Measurements from ENCODE around the gene ANAPC16.
A peak's percentile ranks its signal among the peaks of the same experiment; 100 is the strongest.

ANAPC16 gene

DNA sequence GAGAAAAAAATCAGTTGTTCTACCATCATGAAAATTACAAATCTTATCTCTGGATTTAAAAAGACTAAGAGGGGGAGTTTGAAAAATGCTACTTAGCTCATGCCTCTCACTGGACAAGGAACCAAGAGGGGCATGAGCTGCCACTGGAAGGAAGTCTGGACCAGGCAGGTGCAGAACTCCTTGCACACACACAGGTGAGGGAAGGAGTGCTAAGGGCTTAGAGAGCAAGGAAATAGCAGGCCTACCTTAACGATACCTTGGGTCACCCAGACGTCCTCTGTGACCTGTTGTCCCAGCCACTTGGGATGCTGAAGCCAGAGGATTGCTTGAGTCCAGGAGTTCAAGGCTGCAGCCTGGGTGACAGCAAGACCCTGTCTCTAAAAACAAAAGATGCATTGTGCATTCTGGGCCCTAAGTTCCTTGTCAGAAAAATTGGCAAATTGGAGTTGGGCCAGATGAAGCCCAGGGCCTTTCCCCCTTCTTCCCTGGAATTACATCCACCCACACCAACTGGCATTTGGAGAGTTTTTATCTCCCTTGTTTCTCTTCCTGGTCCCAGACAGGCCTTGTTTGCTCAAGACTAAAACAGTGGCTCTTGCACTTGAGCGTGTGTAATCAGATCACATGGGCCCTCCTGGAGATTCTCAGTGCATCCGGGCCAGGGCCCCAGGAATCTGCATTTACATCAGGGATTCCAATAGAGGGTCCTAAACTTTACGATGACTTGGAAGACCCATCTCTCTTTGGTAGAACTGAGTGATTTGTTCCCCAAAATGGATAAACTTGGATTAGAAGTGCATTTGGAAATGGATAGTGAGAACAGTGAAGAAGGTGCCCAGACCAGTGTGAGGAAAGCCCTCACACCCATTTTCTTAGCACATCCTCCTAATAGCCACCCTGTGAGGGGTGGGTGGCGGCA lies 60.9 kb downstream of the ANAPC16 start:
- peak overlapping the region; percentile 2 for H3K23ac ChIP-seq (ENCODE audit: low read depth, low read length, poor library complexity)
- peak overlapping the region in 1 of 2 donors; percentile 93 for H3K4me3 ChIP-seq (ENCODE audit: low read length in 2 of 2)
- H2BK120ac ChIP-seq (ENCODE audit: low read depth, low read length): no peak overlapping the region
- H3K4me1 ChIP-seq (ENCODE audit: control insufficient read depth in 2 of 2, insufficient read depth in 1 of 2, low read depth in 1 of 2, low read length in 2 of 2): peaks cover 19 to 34% of the 10 kb centered on the region in 2 donors
- no CpG with 5 or more reads among the region's 6 CpGs for WGBS, 2 donors (ENCODE audit: extremely low coverage in 2 of 2, insufficient read length in 2 of 2, insufficient replicate concordance in 1 of 2)
- no peak overlapping the region for H3K9ac ChIP-seq (ENCODE audit: low read depth, low read length, poor library complexity)
- H2BK15ac ChIP-seq (ENCODE audit: low read length): no peak overlapping the region
- H4K8ac ChIP-seq (ENCODE audit: low read depth, low read length): no peak overlapping the region
- H3K18ac ChIP-seq (ENCODE audit: low read length): no peak overlapping the region
- no peak overlapping the region for H2BK12ac ChIP-seq (ENCODE audit: low read length)
- no peaks in the 10 kb centered on the region for H3K27me3 ChIP-seq (ENCODE audit: control insufficient read depth in 3 of 3, insufficient read depth in 3 of 3, low read depth in 1 of 3, low read length in 3 of 3)
- H2BK5ac ChIP-seq (ENCODE audit: low read length): no peak overlapping the region
- H3K36me3 ChIP-seq (replicated peaks in 1 of 2; ENCODE audit: control insufficient read depth in 2 of 2, insufficient read depth in 2 of 2, low read length in 2 of 2): peaks cover 15 to 22% of the 10 kb centered on the region in 2 donors
- no peak overlapping the region for H2AFZ ChIP-seq (ENCODE audit: low read length)
- H3K4ac ChIP-seq (ENCODE audit: low read length): no peak overlapping the region
- no peak overlapping the region for H3K4me2 ChIP-seq (ENCODE audit: insufficient read depth, low read length, poor library complexity, severe bottlenecking)
- H3K14ac ChIP-seq (ENCODE audit: low read length): no peak overlapping the region
- H3K9me3 ChIP-seq (replicated peaks in 1 of 2; ENCODE audit: control insufficient read depth in 2 of 2, insufficient read depth in 1 of 2, low read depth in 1 of 2, low read length in 2 of 2): no peaks in the 10 kb centered on the region
- no peak overlapping the region for H4K91ac ChIP-seq (ENCODE audit: low read depth, low read length, poor library complexity)
- peaks cover 11% of the 10 kb centered on the region for H3K79me1 ChIP-seq (ENCODE audit: low read depth, low read length)
- no peak overlapping the region for H3K27ac ChIP-seq (replicated peaks; ENCODE audit: low read length)
- H2AK5ac ChIP-seq (ENCODE audit: low read depth, low read length): no peak overlapping the region
- DNase-seq (ENCODE audit: low spot score): no peak

DNA sequence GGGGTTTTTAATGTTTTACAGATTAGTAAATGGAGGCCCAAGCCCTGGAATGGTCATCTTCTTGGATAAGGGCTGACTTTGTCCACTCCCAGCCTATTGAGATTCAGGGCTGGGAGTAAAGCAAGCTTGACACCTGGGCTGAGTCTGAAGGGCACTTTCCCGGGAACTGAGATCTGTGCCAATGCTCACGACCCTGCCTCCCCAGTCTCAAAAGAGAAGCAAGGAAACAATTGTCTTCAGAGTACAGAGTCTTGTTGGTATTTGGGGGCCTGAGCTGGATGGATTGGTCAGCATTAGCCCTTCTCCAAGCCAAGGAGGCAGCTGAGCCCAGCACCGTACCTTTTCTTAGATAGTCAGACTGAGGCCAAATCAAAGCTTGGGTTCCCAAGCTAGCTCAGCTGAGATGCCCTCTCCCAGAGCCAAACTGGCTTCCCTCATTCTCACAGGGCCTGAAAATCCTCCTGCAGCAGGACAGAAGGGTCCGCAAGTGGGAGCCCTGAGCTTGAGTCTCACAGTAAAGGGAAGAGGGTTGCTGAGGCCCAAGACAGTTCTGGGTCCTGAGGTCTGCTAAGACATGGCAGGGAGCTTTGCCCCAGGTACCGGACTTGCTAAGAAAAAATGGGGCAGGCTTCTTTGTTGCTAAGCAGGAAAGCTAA lies 61.7 kb downstream of the ANAPC16 start:
- H2BK15ac ChIP-seq (ENCODE audit: low read length): no peak overlapping the region
- peaks cover 11% of the 10 kb centered on the region for H3K79me1 ChIP-seq (ENCODE audit: low read depth, low read length)
- no peak overlapping the region for H3K23ac ChIP-seq (ENCODE audit: low read depth, low read length, poor library complexity)
- no peak overlapping the region for H2BK5ac ChIP-seq (ENCODE audit: low read length)
- H3K4me1 ChIP-seq (ENCODE audit: control insufficient read depth in 2 of 2, insufficient read depth in 1 of 2, low read depth in 1 of 2, low read length in 2 of 2): peaks cover 18 to 28% of the 10 kb centered on the region in 2 donors
- WGBS, 2 donors (ENCODE audit: extremely low coverage in 2 of 2, insufficient read length in 2 of 2, insufficient replicate concordance in 1 of 2): no CpG with 5 or more reads among the region's 5 CpGs
- DNase-seq (ENCODE audit: low spot score): no peak
- H4K8ac ChIP-seq (ENCODE audit: low read depth, low read length): no peak overlapping the region
- H2AFZ ChIP-seq (ENCODE audit: low read length): no peak overlapping the region
- peaks cover 15 to 22% of the 10 kb centered on the region in 2 donors for H3K36me3 ChIP-seq (replicated peaks in 1 of 2; ENCODE audit: control insufficient read depth in 2 of 2, insufficient read depth in 2 of 2, low read length in 2 of 2)
- H3K18ac ChIP-seq (ENCODE audit: low read length): no peak overlapping the region
- H3K9me3 ChIP-seq (replicated peaks in 1 of 2; ENCODE audit: control insufficient read depth in 2 of 2, insufficient read depth in 1 of 2, low read depth in 1 of 2, low read length in 2 of 2): no peaks in the 10 kb centered on the region
- H3K27ac ChIP-seq (replicated peaks; ENCODE audit: low read length): no peak overlapping the region
- no peak overlapping the region for H3K4me2 ChIP-seq (ENCODE audit: insufficient read depth, low read length, poor library complexity, severe bottlenecking)
- no peak overlapping the region for H3K9ac ChIP-seq (ENCODE audit: low read depth, low read length, poor library complexity)
- no peak overlapping the region for H3K14ac ChIP-seq (ENCODE audit: low read length)
- H2AK5ac ChIP-seq (ENCODE audit: low read depth, low read length): no peak overlapping the region
- no peak overlapping the region for H4K91ac ChIP-seq (ENCODE audit: low read depth, low read length, poor library complexity)
- H3K4ac ChIP-seq (ENCODE audit: low read length): no peak overlapping the region
- no peaks in the 10 kb centered on the region for H3K27me3 ChIP-seq (ENCODE audit: control insufficient read depth in 3 of 3, insufficient read depth in 3 of 3, low read depth in 1 of 3, low read length in 3 of 3)
- H2BK120ac ChIP-seq (ENCODE audit: low read depth, low read length): no peak overlapping the region
- H3K4me3 ChIP-seq (ENCODE audit: low read length in 2 of 2): no peak overlapping the region
- H2BK12ac ChIP-seq (ENCODE audit: low read length): no peak overlapping the region

DNA sequence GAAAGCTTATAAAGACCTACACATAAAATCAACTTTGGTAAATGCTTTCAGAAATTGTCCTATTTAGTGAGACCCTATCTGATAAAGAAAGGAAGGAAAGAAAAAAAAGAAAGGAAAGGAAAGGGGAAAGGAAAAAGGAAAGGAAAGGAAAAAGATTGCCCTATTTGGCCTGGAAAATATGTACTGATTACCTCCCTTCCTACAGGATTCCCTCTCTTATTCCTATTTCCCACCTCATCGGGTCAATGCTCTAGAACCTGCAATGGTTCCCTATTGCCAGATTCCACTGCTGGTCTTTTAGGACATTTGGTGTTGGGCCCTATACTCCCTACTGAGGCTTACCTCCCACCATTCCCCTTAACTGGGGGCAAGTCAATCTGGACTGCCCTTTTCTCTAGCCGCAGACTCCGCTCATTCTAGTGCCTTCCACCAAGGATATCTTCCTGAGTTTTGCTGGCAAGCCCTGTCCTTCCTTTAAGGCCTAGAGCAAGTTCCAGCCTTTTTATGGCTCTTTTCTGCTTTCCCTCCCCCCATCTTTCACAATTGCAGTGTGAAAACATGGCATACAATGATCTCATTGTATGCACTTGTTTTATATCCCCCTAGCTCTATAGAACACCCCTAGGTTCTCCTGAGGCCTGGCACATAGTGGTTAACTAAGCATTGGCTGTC lies 62.3 kb downstream of the ANAPC16 start:
- Histone ChIP-seq H3K4me1 (ENCODE audit: control insufficient read depth in 2 of 2, insufficient read depth in 1 of 2, low read depth in 1 of 2, low read length in 2 of 2) (peaks cover 15 to 26% of the 10 kb centered on the region in 2 donors), H3K27ac (replicated peaks; ENCODE audit: low read length) (no peak overlapping the region)
- no peak for DNase-seq (ENCODE audit: low spot score)

More for the DNA sequence above, 62.3 kb downstream of the ANAPC16 start:
- H3K4me3 ChIP-seq (ENCODE audit: low read length in 2 of 2): no peak overlapping the region
- H3K27me3 ChIP-seq (ENCODE audit: control insufficient read depth in 3 of 3, insufficient read depth in 3 of 3, low read depth in 1 of 3, low read length in 3 of 3): no peaks in the 10 kb centered on the region
- no peak overlapping the region for H3K23ac ChIP-seq (ENCODE audit: low read depth, low read length, poor library complexity)
- peak overlapping the region; percentile 37 for H2AFZ ChIP-seq (ENCODE audit: low read length)
- H3K14ac ChIP-seq (ENCODE audit: low read length): no peak overlapping the region
- no peak overlapping the region for H3K18ac ChIP-seq (ENCODE audit: low read length)
- H4K91ac ChIP-seq (ENCODE audit: low read depth, low read length, poor library complexity): no peak overlapping the region
- H2BK5ac ChIP-seq (ENCODE audit: low read length): no peak overlapping the region
- H3K4ac ChIP-seq (ENCODE audit: low read length): no peak overlapping the region
- H3K4me2 ChIP-seq (ENCODE audit: insufficient read depth, low read length, poor library complexity, severe bottlenecking): no peak overlapping the region
- H3K9me3 ChIP-seq (replicated peaks in 1 of 2; ENCODE audit: control insufficient read depth in 2 of 2, insufficient read depth in 1 of 2, low read depth in 1 of 2, low read length in 2 of 2): no peaks in the 10 kb centered on the region
- no peak overlapping the region for H2AK5ac ChIP-seq (ENCODE audit: low read depth, low read length)
- peaks cover 11% of the 10 kb centered on the region for H3K79me1 ChIP-seq (ENCODE audit: low read depth, low read length)
- H2BK15ac ChIP-seq (ENCODE audit: low read length): no peak overlapping the region
- H3K36me3 ChIP-seq (replicated peaks in 1 of 2; ENCODE audit: control insufficient read depth in 2 of 2, insufficient read depth in 2 of 2, low read length in 2 of 2): peaks cover 15 to 22% of the 10 kb centered on the region in 2 donors
- no peak overlapping the region for H3K9ac ChIP-seq (ENCODE audit: low read depth, low read length, poor library complexity)
- WGBS, 2 donors (ENCODE audit: extremely low coverage in 2 of 2, insufficient read length in 2 of 2, insufficient replicate concordance in 1 of 2): no CpG with 5 or more reads among the region's 3 CpGs
- H2BK120ac ChIP-seq (ENCODE audit: low read depth, low read length): no peak overlapping the region
- no peak overlapping the region for H4K8ac ChIP-seq (ENCODE audit: low read depth, low read length)
- no peak overlapping the region for H2BK12ac ChIP-seq (ENCODE audit: low read length)
